GM12865 (cell line): ENCODE data around the gene ADK.

Experiments used
- DNase-seq: peaks from one replicate; pipeline ENCODE4 v3.0.0; 2010; ENCODE audit warnings: low read depth
- H3K4me3 ChIP-seq: 2 replicates; pipeline ENCODE4 v1.5.1; 2011; ENCODE audit warnings: mild to moderate bottlenecking, low read depth, low read length, control low read depth
- CTCF ChIP-seq: IDR thresholded peaks from 2 replicates; pipeline ENCODE4 v1.5.1; 2011; ENCODE audit warnings: low read length, control low read depth, low read depth, inconsistent platforms; ENCODE audit not compliant: insufficient read depth; ENCODE audit errors: missing control alignments

Gene ADK

GRCh38 chr10:74400186-74400585, 249.2 kb downstream of the ADK start:
- no peak for DNase-seq
- no peak overlapping the region for H3K4me3 ChIP-seq

GRCh38 chr10:74406006-74406405, 255.0 kb downstream of the ADK start:
- DNase-seq = no peak
- TF ChIP-seq CTCF = no peak
- no peak overlapping the region for H3K4me3 ChIP-seq

More at GRCh38 chr10:74400186-74400585, 249.2 kb downstream of the ADK start:
- TF ChIP-seq CTCF = no peak

GRCh38 chr10:74415146-74415839, 264.3 kb downstream of the ADK start:
- H3K4me3 ChIP-seq = no peak overlapping the region
- no peak for TF ChIP-seq CTCF
- DNase-seq = no peak

- no peak overlapping the region for H3K4me3 ChIP-seq
- DNase-seq = no peak
- TF ChIP-seq CTCF = no peak
Measured at GRCh38 chr10:74417397-74417796, 266.4 kb downstream of the ADK start.

- TF ChIP-seq CTCF = no peak
- no peak for DNase-seq
- H3K4me3 ChIP-seq = no peak overlapping the region
Measured at GRCh38 chr10:74418285-74418872, 267.4 kb downstream of the ADK start.

GRCh38 chr10:74419491-74419951, 268.5 kb downstream of the ADK start:
- no peak for TF ChIP-seq CTCF
- no peak for DNase-seq
- no peak overlapping the region for H3K4me3 ChIP-seq
